Tibial artery (tissue), 4 donors: ENCODE measurements around the gene TMEM255B.

Experiments
- DNase-seq, 2 donors: peaks; one replicate each; pipeline ENCODE4 v3.0.0-alpha.2; 2019
- H3K27ac ChIP-seq, 2 donors: fragments of 200-600 bp; sonication (generic) in 1 of 2; 1 replicate in 1 of 2; 2 replicates in 1 of 2; pipeline ENCODE4 v1.5.1; 2018 to 2019; ENCODE audit warnings: mild to moderate bottlenecking in 1 of 2
- H3K27me3 ChIP-seq, 2 donors: fragments of 200-600 bp; sonication (generic) in 1 of 2; one replicate each; pipeline versions ENCODE4 v1.5.1 to v1.6.0; 2016 to 2019
- H3K36me3 ChIP-seq, 3 donors: fragments of 200-600 bp; sonication (generic) in 2 of 3; one replicate each; pipeline ENCODE4 v1.5.1; 2016 to 2019; ENCODE audit warnings: mild to moderate bottlenecking in 2 of 3
- H3K4me1 ChIP-seq, 4 donors: fragments of 200-600 bp; sonication (generic) in 2 of 4; 1 replicate in 3 of 4; 2 replicates in 1 of 4; pipeline ENCODE4 v1.5.1; 2016 to 2019
- H3K4me3 ChIP-seq, 2 donors: fragments of 200-600 bp; sonication (generic) in 1 of 2; 1 replicate in 1 of 2; 2 replicates in 1 of 2; pipeline ENCODE4 v1.5.1; 2018 to 2019; ENCODE audit warnings: mild to moderate bottlenecking in 2 of 2
- H3K9me3 ChIP-seq, 3 donors: fragments of 200-600 bp; sonication (generic) in 1 of 3; one replicate each; pipeline ENCODE4 v1.5.1; 2016 to 2019
- intact Hi-C: fragments of 100-400 bp; cut with DNase I; formaldehyde crosslinking; loops from one replicate; pipeline ENCODE4 v1.15.0; 2023; ENCODE audit warnings: low total_unique reads
- TF ChIP-seq, protein P1 (sequence below), 2 experiments: fragments of 200-600 bp in 1 of 2; fragments of 450-650 bp in 1 of 2; IDR thresholded peaks; one replicate each; pipeline ENCODE4 v1.5.1; 2017 to 2019; ENCODE audit warnings: antibody characterized with exemption in 2 of 2, mild to moderate bottlenecking in 1 of 2, moderate library complexity in 1 of 2

TMEM255B gene

DNA sequence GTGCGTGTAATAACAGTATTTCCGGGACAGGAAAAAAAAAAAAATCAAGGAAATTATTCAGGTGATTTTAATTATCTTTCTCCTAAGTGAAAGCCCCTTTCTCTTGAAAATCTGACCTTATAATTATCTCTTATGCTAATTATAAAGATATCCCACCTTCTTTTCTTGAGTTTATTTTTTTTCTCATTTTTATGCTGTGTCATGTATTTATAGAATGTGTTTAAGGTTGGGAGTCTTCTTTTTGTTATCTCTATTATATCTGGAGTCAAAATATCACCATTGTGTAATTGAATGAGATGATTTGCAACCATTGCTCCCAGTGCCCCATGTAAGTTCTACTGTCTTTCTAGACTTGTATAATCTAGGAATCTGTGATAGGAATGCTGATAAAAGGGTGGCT, 3.0 kb downstream of the TMEM255B start:
- Histone ChIP-seq H3K4me1 (peaks cover 0 to 16% (median 11%) of the 10 kb centered on the region in 4 donors), H3K9me3 (no peaks in the 10 kb centered on the region), H3K27ac (no peak overlapping the region), H3K4me3 (no peak overlapping the region), H3K36me3 (no peaks in the 10 kb centered on the region), H3K27me3 (peaks cover 0 to 14% of the 10 kb centered on the region in 2 donors)
- no peak for DNase-seq
- TF ChIP-seq, protein P1, sequence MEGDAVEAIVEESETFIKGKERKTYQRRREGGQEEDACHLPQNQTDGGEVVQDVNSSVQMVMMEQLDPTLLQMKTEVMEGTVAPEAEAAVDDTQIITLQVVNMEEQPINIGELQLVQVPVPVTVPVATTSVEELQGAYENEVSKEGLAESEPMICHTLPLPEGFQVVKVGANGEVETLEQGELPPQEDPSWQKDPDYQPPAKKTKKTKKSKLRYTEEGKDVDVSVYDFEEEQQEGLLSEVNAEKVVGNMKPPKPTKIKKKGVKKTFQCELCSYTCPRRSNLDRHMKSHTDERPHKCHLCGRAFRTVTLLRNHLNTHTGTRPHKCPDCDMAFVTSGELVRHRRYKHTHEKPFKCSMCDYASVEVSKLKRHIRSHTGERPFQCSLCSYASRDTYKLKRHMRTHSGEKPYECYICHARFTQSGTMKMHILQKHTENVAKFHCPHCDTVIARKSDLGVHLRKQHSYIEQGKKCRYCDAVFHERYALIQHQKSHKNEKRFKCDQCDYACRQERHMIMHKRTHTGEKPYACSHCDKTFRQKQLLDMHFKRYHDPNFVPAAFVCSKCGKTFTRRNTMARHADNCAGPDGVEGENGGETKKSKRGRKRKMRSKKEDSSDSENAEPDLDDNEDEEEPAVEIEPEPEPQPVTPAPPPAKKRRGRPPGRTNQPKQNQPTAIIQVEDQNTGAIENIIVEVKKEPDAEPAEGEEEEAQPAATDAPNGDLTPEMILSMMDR (IDR thresholded peaks at IDR 0.05): no peak
- intact Hi-C loops: no loop called here

GRCh38 chr13:113762538-113762937, 3.5 kb downstream of the TMEM255B start:
- DNase-seq: peak in 1 of 2 donors; percentile 39
- Histone ChIP-seq H3K36me3 (no peaks in the 10 kb centered on the region), H3K4me1 (peaks cover 0 to 16% (median 11%) of the 10 kb centered on the region in 4 donors), H3K27ac (no peak overlapping the region), H3K4me3 (no peak overlapping the region), H3K27me3 (peaks cover 0 to 14% of the 10 kb centered on the region in 2 donors), H3K9me3 (no peaks in the 10 kb centered on the region)
- TF ChIP-seq, protein P1 (IDR thresholded peaks at IDR 0.05): no peak
- intact Hi-C loops: no loop called here

DNA sequence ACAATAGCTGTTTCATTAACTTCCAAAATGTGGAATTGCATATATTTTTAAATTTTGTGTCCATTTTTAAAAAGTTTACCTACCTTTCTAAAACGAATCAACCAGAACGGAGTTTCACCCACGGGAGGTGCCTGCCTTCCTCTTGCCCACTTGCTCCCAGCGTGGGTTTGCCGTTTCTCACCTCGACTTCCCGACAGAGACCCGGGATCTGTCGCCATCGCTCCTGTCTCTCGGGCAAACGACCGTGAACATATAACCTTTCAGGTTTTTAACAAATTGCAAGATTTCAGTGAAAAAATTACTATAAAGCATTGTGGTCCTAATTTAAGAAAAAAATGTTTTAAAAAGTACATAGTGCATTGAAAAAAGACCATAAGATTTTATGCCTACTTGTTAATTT, 4.2 kb downstream of the TMEM255B start:
- Histone ChIP-seq H3K4me1 (peaks cover 0 to 14% (median 9%) of the 10 kb centered on the region in 4 donors), H3K27ac (no peak overlapping the region), H3K36me3 (no peaks in the 10 kb centered on the region), H3K4me3 (no peak overlapping the region), H3K9me3 (no peaks in the 10 kb centered on the region), H3K27me3 (peaks cover 0 to 14% of the 10 kb centered on the region in 2 donors)
- intact Hi-C loops: no loop called here
- TF ChIP-seq, protein P1 (IDR thresholded peaks at IDR 0.05): no peak
- peak in 1 of 2 donors; percentile 35 for DNase-seq

DNA sequence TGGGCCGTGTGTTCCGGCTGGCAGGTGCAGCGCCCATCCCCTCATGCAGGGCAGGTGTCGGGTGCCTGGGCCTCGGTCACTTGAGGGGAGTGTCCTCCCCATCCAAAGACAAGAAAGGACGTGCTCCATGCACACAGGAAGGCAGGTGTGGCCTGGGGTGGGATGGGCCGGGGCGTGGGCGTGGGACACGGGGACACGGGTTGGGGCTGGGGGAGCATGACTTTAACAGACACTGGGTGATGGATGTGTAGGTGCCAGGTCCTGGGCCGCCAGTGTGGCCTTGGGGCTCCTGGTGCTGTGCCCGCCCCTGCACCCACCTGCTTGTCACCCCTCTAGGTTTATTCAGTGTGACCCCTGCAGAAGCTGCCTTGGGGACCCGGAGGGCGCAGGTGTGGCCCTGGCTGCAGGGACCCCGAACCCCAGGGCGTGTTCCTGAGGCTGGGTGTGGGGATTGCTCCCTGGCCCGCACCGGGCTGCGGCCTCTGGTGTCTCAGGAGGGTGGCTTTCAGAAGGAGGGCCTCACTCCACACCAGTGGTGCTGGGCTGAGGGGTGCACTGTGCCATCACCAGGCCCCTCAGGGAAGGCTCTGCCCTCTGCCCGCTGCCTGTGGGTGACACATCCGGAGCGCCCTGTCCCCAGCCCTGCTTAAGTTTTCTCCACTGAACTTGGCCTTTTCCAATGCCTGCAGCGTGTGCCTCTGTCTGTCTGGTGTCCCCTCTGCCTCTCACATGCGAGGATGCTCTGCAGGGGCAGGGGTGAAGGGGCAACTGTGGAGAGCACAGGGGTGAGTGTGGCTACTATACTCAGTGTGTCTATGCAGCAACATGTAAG, 5.2 kb downstream of the TMEM255B start:
- Histone ChIP-seq H3K4me3 (no peak overlapping the region), H3K9me3 (no peaks in the 10 kb centered on the region), H3K4me1 (peaks cover 0 to 7% (median 6%) of the 10 kb centered on the region in 4 donors), H3K36me3 (no peaks in the 10 kb centered on the region), H3K27ac (no peak overlapping the region), H3K27me3 (peaks cover 0 to 14% of the 10 kb centered on the region in 2 donors)
- DNase-seq: peak in 1 of 2 donors; percentile 60
- TF ChIP-seq, protein P1 (IDR thresholded peaks at IDR 0.05): no peak
- intact Hi-C loops: no loop called here

DNA sequence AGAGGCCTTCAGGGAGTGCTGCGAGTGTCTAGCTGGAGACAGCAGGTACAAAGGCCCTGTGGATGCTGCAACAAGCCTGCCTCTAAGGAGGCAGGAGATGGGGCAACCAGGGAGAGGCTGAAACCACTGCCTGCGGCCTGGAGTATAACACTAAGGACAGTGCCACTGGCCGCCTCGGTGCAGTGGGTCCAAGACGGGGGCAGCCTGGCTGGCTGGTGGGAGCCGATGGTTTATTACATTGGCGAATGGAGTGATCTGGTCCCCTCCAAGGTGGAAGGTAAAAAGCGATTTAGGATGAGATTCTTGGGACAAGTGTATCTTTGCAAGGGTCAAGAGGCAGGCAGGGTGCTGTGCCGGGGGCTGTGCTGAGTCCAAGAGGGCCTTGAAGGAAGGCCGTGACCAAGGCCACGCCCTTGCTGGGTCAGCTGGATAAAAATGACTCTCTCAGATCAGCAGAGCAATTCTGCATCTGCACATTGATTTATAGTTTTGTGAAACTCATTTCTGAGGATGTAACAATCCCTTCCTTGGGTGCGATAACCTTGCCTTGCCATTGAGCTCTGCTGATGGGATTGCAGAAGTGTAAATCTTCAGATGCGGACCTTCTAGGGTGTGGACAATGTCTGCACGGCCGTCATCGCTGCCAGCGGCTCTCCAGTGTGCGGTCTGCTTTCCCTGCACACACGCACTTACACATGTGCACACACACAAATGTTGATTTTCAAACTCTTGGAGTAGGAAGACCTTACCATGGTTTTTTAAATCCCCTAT, 6.0 kb downstream of the TMEM255B start:
- Histone ChIP-seq H3K36me3 (no peaks in the 10 kb centered on the region), H3K27me3 (peaks cover 0 to 14% of the 10 kb centered on the region in 2 donors), H3K4me1 (peaks cover 0 to 2% (median under 1%) of the 10 kb centered on the region in 4 donors), H3K27ac (no peak overlapping the region), H3K9me3 (no peaks in the 10 kb centered on the region), H3K4me3 (no peak overlapping the region)
- TF ChIP-seq, protein P1 (IDR thresholded peaks at IDR 0.05): no peak
- peak in 1 of 2 donors; percentile 34 for DNase-seq
- intact Hi-C loops: no loop called here
